Fibroblast of the conjunctiva (primary cell): ENCODE results near the gene THBS2.

Source experiments
- DNase-seq: peaks from one replicate; pipeline ENCODE4 v3.0.0-alpha.2; 2010; ENCODE audit warnings: low read depth

The THBS2 gene

DNA sequence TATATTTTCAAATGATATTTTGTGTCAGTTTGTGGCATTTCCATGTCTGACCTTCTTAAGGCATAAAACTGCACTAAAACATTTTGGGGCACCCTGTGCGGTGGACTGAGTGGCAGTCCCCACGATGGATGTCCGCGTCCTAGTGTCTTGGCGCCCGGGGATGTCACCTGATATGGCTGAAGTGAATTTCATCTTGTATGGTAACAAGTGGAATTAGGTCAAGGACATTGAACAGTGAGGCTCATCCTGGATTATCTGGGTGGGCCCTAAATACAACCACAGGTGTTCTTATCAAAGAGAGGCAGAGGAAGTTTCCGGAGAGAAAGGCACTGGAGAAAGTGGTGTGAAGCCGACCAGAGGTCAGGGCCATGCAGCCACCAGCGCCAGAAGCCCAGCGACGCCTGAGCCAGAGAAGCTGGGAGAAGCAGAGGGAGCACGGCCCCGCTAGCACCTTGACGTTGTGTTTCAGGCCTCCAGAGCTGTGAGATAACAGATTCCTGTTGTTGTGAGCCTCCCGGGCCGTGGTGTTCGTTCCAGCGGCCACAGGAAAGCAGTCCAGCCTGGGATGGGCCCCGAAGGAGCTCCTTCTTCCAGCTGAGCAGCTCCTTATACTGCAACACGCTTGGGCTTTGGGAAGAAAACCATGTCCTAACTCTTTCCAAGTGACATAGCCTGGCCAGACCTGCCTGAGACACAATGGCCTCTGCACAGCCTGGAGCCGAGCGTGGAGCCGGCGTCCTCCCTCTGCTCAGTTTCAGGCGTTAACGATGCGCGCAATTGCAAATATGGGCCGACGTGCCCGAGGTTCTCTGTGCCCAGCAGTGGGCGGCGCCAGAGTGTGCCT, 22.5 kb downstream of the THBS2 start:
- no peak for DNase-seq

GRCh38 chr6:169230322-169230665, 23.4 kb downstream of the THBS2 start:
- DNase-seq, result no peak

GRCh38 chr6:169229615-169230321, 23.9 kb downstream of the THBS2 start:
- no peak for DNase-seq

DNA sequence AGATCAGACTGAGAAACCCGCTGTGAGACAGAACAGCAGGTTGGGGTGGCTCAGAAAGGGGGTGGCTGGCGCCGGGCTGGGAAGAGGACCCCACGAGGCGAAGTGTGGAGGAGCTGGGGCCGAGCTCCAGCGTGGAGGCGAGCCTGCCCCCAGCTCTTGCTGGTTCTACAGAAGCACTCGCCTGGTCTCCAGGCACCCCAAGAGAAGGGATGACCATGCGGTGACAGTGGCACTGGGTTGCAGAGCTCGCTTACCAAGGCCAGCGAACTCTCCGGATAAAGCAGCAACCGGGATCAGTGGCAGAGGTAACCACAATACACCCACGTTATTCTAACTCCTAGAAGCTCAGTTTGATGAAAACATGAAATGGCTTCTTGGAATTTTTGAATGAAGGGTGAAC, 26.5 kb downstream of the THBS2 start:
- DNase-seq, result no peak

DNA sequence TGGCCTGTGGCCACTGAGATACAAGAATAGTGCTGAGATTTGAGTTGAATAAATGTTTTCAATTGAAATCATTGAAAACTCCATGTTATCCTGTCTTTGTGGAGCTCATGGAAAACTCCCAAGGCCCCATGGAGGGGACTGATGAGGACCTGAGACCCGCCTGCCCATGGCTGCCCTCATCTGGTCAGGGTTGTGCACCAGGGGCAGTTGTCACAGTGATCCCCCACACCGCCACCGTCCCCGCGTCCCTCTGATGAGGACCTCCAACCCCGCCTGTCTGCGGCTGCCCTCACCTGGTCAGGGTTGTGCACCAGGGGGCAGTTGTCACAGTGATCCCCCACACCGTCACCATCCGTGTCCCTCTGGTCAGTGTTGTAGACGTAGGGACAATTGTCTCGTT, 27.8 kb downstream of the THBS2 start:
- DNase-seq, result no peak

GRCh38 chr6:169225131-169225576, 28.5 kb downstream of the THBS2 start:
- no peak for DNase-seq

- no peak for DNase-seq
Measured at GRCh38 chr6:169224716-169225115, 28.9 kb downstream of the THBS2 start.

GRCh38 chr6:169224185-169224695, 29.4 kb downstream of the THBS2 start:
- no peak for DNase-seq

- DNase-seq, result no peak
Measured at GRCh38 chr6:169223006-169223405, 30.6 kb downstream of the THBS2 start.

- no peak for DNase-seq
Measured at GRCh38 chr6:169222126-169222525, 31.5 kb downstream of the THBS2 start.

DNA sequence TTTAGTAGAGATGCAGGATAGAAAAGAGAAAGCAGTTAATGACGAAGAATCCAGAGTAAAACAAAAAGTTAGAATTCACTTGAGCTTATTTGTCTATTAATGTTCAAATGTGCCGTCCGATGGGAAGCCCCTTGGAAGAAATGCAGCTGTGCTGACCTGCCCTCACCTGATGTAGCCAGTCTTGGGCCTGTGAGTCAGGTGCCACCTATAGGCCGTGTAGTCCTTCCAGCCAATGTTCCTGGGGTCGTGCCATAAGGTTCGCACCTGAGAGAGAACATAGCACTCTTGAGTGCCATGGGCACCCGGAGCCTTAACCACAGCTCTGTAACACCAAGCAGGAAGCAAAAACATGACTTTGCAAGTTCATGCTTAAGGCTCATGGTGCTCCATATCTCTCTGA, 32.4 kb downstream of the THBS2 start:
- DNase-seq, result no peak

- DNase-seq, result no peak
Measured at GRCh38 chr6:169220068-169220964, 33.3 kb downstream of the THBS2 start.

DNA sequence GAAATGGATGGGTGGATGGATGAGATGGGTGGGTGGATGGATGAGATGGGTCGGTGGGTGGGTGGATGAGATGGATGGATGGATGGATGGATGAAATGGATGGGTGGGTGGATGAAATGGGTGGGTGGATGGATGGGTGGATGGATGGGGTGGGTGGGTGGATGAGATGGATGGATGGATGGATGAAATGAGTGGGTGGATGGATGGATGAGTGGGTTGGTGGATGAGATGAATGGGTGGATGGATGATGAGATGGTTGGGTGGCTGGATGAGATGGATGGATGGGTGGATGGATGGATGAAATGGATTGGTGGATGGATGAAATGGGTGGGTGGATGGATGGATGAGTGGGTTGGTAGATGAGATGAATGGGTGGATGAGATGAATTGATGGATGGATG, 35.7 kb downstream of the THBS2 start:
- no peak for DNase-seq

DNA sequence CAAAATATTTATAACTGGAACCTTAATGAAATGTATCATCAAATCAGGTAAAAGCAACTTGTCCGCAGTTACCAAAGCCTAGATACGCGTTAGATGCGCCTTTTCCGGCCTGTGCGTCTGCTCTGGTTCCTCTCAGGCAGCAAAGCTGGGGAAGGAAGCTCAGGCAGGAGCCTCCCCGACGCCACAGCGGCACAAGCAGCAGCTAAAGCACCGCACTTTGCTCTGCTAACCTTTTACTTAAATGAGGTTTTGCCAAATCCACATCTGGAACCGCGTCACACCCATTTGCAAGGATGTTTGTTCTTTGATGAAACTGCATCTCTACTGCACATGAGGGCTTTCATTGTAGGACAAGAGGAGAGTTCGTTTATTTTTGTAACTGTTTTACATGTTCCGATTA, 36.8 kb downstream of the THBS2 start:
- DNase-seq, result peak; percentile 73

DNA sequence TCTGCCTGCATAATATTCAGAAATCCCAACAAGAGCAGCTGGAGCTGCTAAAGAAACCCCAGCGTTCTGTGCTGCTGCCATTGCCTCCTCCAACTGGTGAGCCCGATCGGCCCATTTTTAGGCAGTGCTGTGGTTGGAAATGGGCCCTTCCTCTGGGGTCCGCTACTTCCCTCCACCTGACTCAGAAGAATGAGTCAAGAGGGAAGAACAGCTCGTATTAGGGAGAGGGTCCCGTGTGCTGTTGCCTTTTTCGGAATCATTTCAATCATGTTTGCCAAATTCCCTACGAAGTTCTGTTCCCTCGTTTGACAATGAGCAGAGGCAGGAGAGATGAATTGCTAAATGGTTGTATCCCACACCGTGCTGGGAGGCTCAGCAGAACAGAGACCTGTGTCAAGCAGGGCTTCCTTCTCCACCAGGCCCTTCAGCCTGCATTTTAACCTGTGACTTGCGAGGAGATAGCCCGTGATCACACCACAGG, 38.4 kb downstream of the THBS2 start:
- DNase-seq, result no peak

DNA sequence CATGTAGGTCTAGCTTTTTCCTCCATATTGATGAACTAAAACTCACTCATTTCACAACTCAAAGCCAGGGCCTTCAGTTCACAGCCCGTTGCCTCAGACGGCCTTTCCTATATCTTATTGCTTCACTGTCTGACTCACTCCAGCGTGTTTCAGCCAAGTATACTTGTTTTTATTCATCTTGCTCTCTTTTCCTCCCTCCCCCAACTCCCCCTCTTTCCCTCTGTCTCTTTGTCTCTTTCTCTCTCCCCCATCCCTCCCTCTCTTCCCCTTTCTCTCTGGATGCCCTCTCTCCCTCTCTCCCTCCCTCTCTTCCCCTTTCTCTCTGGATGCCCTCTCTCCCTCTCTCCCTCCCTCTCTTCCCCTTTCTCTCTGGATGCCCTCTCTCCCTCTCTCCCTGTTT, 38.9 kb downstream of the THBS2 start:
- peak; percentile 95 for DNase-seq

DNA sequence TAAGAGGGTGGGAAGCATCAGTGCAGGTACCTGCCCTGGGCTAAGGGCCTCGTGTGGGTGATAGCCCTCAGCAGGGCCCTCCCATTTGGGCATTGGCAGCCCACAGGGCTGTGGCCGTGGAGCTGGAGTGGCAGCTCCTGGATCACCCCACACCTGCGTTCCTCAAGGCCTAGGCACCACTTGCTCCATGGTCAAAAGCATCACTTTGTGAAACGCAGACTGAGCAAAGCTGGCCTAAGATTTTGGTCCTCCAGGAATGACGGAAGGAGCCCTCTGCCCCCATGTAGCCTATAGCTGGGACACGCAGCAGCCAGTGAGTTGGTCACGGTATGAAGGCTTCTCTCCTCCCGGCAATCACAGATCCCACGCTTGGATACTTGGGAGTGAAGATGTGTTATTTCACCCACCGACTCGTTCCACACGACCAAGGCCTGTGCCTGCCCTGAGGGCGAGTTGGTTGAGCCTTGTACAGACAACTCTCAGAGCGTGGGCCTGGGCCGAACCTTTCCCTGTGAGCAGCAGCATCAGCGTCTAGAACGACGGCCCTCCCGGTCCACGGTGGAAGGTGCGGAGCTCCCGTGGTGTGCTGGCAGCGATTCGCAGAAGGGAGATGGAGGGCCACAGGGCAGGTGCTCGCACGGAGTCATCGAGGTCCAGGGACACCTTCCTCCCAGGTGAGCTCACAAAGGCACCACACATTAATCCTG, 39.7 kb downstream of the THBS2 start:
- DNase-seq, result no peak

- DNase-seq, result peak; percentile 81
Measured at GRCh38 chr6:169212897-169213813, 40.5 kb downstream of the THBS2 start.

DNA sequence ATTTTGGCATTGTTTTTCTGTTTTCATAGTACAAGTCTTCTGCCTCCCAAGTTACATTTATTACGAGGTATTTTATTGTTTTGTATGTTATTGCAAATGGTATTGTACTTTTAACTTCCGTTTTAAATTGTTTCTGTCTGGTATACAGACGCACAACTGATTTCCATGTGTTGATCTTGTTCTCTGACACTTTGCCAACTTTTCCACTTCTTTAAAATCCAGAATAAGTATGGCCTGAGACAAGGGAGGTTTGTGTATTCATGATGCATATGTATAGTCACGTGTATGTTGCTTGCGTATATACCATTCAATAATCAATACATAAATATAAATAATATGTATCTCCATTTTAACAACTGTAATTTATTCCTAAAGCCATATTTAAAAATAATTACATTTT, 41.2 kb downstream of the THBS2 start:
- DNase-seq, result no peak

GRCh38 chr6:169211881-169212280, 41.8 kb downstream of the THBS2 start:
- no peak for DNase-seq
